Upper lobe of left lung (tissue), 4 donors: ENCODE data around the gene ICE1.

Source experiments
- CTCF ChIP-seq, 6 experiments: fragments of 450-650 bp in 4 of 6; fragments of 200-600 bp in 2 of 6; sonication (generic) in 2 of 6; IDR thresholded peaks; one replicate each; pipeline ENCODE4 v1.5.1; 2016 to 2019; ENCODE audit warnings: antibody characterized with exemption in 6 of 6
- EP300 ChIP-seq, 4 donors: sonication (generic); formaldehyde crosslinking; IDR thresholded peaks; one replicate each; pipeline ENCODE4 v1.5.1; 2017; ENCODE audit warnings: antibody characterized with exemption in 4 of 4, control low read depth in 2 of 4
- POLR2A ChIP-seq, 4 donors: fragments of 450-650 bp; IDR thresholded peaks; one replicate each; pipeline ENCODE4 v1.5.1; 2016 to 2017; ENCODE audit warnings: antibody characterized with exemption in 4 of 4, mild to moderate bottlenecking in 2 of 4
- POLR2AphosphoS5 ChIP-seq, 2 donors: sonication (generic); formaldehyde crosslinking; IDR thresholded peaks; one replicate each; pipeline ENCODE4 v1.5.1; 2017; ENCODE audit warnings: antibody characterized with exemption in 2 of 2

- TF ChIP-seq CTCF (IDR thresholded peaks at IDR 0.05) (no peak), POLR2A (IDR thresholded peaks at IDR 0.05) (no peak), POLR2AphosphoS5 (IDR thresholded peaks at IDR 0.05) (no peak), EP300 (IDR thresholded peaks at IDR 0.05) (no peak)
Measured at GRCh38 chr5:5374009-5374715, 48.3 kb upstream of the ICE1 start.
